ENCODE data around the gene RECK.

DNA sequence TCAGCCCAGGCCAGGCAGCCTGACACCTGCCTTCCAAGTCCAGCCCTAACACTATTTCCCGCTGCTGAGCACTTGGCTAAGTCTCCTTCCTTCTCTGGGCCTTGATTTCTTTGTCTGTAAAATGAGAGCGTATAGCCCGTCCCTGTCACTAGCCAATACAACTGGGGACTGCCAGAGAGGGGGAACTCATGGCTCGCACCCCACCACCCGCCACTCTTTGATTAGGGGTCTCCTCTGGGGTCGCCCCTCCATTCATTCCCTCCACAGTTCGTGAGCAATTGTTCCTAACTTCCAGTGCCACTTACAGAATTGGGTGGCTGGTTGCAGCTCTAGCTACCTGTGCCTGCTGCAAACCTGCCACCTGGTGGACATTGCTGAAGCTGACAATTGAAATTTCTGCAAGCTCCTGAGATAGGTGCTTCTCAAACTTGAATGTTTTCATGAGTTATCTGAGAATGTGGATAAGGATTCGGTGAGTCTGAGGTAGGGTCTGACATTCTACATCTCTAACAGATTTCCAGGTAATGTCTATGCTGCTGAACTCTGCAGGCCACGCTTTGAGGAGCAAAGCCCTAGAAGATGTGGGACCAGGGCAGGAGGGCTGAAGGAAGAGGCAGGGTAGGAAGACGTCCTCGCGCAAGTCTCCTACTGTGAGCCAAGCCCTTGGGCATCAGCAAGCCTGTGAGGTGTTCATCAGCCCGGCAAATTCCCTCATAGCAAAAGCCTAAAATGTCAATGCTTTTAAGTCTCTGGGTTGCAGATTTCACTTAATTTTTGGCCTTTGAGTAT, 13.3 kb upstream of the RECK start:
- TF ChIP-seq, protein P1, sequence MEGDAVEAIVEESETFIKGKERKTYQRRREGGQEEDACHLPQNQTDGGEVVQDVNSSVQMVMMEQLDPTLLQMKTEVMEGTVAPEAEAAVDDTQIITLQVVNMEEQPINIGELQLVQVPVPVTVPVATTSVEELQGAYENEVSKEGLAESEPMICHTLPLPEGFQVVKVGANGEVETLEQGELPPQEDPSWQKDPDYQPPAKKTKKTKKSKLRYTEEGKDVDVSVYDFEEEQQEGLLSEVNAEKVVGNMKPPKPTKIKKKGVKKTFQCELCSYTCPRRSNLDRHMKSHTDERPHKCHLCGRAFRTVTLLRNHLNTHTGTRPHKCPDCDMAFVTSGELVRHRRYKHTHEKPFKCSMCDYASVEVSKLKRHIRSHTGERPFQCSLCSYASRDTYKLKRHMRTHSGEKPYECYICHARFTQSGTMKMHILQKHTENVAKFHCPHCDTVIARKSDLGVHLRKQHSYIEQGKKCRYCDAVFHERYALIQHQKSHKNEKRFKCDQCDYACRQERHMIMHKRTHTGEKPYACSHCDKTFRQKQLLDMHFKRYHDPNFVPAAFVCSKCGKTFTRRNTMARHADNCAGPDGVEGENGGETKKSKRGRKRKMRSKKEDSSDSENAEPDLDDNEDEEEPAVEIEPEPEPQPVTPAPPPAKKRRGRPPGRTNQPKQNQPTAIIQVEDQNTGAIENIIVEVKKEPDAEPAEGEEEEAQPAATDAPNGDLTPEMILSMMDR (IDR thresholded peaks at IDR 0.05) = no peak
- TF ChIP-seq POLR2A (IDR thresholded peaks at IDR 0.05) = no peak

Measured in lower leg skin (tissue), 3 donors.